Ureter (tissue), 1 donor: ENCODE measurements around the gene NCKAP5. TPM values are rescaled to one million over a fixed set of nuclear protein-coding genes. Genes with fewer than 3 reads are reported as not detected.

ENCODE experiments used
- DNase-seq: peaks from one replicate; pipeline ENCODE4 v3.0.0-alpha.2; 2020; ENCODE audit warnings: low spot score
- total RNA-seq: library from RNA; stranded (reverse); gene quantifications from one replicate; pipeline ENCODE4 v1.2.4, GENCODE V29; 2023
- donor health status: DM: yes; HTN: yes; CAD: no.

Gene NCKAP5
- total RNA-seq, 1 donor from 2014 or later: 7.3 TPM

DNA sequence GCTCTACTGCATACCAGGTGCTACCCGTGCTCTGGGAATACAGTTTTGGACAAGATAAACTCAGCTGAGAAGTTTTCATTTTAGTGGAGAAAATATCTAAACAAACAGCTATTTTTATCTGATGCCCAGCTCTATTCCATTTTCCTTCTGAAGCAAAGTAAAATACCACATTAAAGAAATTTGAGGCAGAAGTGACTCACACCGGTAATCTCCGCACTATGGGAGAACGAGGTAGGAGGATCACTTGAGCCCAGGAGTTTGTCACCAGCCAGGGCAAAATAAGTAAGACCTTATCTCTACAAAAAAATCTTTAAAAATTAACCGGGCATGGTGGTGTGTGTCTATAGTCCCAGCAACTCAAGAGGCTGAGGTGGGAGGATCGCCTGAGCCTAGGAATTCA is 482.1 kb downstream of the NCKAP5 start:
- DNase-seq: no peak

DNA sequence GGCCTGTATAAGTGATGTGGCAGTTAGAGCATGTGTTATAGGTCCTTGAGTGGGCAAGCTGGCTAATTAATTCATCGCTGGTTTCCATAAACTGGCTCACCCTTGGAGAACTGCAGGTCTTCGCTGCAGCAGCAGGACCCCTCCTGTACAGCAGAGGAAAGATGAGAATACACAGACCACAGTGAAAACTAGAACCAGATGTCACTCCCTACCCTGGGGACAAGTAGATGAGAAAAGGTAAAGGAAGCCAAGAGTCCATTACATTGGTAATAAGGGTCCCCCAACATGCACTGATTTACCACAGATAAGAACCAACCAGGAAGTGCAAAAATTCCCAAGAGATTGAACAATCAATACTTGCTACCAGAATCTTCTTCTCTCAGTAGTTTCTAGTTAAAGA is 482.6 kb downstream of the NCKAP5 start:
- DNase-seq: no peak

DNA sequence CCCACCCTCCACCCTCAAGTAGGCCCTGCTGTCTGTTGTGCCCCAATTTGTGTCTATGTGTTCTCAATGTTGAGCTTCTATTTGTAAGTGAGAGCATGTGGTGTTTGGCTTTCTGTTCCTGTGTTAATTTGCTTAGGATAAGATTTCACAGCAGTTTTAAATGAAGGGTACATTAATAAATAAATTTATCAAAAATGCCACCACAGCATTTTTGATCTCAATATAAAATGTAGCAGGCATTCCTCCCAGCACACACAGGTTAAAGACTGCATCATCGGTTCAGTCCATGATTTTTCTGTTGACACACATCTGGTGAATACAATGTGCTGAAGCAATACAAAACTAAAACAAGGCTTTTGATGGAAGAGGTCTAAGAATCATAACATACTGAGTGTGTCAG is 486.2 kb downstream of the NCKAP5 start:
- DNase-seq: no peak

DNA sequence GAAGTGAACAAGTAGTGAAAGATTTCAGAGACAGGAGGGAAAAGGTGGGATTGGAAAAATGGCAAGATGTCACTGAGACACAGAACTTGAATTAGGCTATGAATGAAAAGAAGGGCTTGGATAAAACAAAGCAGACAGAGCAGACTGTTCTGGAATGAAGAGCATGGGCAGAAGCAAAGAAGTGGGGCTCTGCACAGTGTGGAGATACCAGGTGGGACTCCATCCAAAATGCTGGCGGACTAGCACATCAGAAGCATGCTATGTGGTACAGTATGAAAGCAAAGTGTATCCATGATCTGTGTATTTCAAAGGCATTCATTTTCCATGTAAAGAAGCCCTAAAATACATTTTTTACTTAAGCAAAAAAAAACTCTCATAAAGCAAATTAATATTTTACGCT is 487.4 kb downstream of the NCKAP5 start:
- no peak for DNase-seq

DNA sequence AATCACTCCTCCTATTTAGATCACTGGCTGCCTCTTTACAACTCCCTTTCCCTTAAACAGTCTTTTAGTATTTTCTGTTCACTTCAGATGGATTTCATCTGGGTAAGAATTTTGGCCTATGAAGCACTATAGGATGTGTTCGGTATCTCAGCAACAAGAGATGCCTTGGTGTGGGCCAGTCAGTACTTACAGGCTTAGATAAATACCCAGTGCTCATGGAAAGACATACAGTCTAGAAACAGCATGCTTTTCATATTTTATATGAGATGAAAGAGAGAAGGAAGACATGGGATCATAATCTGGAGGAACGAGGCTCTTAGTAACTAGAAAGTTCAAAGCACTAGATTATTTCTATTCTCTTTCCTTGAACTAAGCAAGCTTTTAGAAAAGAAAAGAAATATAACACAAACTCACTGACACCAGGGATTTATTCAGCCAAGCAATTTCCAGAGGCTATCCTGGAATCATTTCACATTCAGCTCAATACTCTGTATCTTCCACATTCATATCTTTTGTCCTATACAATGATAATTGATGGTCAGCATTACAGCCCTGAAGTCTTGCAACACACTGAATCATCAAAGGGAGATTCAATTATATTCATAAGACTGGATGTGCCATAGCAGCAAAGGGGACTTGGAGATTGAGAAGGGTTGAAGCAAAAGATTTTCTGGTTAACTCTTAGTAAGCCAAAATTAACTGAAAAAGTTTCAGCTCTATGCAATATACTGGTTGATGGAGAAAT is 489.4 kb downstream of the NCKAP5 start:
- no peak for DNase-seq

DNA sequence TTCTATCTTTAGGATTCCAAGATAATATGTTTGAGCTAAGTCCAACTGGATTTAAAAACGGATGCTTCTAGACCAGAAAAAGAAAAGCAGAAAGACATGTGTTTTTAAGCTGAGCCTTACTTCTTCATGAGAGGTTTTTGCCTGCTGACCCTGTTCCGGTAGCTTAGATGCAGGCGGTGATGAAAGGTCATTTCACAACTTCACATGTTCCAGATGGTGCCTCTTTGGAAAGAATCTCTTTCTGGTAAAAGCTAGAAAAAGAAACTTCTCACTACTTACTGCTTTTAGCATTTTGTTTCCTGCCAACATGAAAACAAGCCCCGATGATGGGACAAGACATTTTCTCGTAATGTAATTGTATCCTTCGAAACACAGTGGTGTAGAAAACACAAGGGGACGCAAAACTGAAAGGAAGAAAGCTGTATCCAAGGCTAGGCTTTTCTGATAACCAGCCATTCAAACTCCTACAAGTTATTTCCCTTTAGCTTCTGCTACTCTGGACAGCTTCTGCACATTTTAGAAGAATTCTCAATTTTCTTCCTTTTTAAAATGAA is 490.9 kb downstream of the NCKAP5 start:
- DNase-seq: no peak

DNA sequence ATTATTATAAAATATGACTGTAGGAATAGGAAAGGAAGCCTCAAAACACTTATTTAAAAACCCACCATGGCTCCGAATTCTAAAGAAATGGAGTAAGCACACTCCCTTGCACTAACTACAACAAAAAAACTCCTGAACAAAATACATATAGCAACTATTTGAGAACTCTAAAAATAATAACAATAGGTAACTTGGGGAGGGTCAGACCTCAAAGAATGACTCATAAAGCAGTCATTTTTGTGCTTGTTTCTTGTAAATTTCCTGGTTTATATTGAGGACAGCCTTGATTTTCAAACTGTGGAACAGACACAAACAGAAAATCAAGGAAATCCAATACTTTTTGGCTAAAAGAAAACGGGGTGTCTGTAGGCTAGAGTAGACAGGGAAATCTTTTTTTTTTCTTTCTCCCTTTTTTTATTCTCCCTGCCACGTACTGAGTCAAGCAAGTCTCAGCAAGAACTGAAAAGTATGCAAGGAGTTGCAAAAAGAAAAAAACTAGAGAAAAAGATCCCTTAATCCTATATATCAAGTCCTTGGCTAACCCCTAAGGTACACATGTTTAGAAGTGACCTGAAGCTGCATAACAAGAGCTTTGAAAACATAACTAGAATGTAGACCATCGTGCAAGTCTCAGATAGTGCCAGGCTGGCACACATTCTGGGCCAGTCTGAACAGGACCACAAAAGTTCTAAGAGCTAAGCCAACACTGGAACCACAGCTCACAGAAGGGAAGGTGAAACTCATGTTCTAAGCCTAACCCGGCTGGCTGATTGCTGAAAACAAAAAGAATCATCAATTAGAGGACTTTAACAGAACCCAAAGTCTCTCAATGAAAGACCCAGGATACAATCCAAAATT is 495.2 kb downstream of the NCKAP5 start:
- DNase-seq: no peak

DNA sequence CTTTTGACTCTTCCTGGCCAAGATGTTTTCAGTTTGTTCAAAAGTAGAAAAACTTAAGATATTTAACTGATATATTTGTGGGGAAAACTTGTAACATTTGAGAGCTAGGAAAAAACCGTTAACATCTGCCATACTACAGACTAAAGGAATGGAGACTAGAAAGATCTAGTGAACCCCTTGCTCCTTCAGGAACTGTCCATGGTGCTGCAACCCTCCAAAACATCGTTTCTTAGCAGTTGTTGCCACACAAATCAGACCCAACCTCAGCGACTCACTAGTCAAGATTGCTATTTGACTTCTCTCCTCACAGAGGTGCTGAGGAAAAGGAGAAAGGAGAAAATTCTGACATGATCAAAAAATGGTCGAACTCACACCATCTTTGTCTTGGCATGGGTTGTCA is 504.5 kb downstream of the NCKAP5 start:
- no peak for DNase-seq

DNA sequence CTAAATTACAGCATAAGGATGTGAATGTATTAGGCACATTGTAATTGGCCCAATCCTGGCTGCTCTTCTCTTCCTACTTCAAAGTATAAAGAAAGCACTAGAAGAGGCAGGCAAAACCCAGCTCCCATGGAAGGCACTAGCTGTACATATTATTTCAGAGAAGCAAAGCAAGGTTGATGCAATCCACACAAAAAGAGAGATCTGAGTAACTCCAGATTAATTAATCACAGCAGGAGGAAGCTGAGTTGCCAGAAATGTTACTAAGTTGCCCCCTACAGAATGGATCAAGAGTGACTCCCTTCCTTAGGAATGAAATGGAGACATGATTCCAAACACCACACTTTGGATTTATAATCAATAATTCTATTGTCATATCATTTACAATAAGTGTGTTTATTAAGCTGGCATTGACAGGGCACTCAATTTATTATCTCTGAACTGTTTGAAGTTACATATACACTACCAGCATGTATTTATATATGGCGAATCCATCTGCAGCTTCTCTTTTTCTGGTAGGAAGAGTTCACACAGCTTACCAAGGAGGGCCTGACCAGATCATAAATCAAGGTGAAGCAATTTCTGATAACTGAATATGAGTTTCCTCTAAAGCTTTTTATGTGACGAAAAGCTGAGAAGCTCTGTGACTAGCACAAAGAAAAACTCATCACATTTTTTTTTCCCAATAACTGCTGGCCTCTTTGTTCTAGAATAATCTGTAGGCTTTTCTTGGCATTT is 505.2 kb downstream of the NCKAP5 start:
- DNase-seq: no peak

DNA sequence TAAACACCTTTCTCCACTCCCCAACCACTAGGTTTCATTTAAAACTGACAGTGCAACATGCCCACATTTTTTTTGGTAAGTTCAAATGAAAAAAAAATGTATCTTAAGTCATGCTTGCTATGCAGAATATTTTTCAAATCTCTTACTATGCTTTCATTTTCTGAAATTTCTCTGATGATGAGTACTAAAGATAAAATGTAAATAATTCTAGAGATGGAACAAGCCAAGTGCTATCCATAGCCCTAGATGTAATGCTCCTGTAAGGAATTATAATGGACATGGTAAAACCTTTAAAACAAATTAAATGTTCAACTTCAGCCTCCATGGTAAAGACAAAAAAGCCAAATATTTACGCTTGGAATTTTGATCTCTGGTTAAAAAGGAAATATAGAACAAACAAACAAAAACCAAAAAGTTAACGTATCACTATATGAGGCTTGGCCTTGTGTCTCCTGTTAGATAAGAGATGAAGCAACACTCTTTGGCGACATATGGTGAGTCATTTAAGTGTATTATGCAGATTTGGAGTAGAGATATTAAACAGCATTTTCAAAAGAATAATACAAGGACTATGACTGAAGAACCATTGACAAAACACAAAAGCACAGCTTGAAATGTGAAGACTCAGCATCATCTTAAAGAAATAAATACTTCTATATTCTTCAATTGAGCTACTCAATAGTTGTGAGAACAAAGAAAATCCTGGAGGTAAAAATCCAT is 506.2 kb downstream of the NCKAP5 start:
- no peak for DNase-seq

DNA sequence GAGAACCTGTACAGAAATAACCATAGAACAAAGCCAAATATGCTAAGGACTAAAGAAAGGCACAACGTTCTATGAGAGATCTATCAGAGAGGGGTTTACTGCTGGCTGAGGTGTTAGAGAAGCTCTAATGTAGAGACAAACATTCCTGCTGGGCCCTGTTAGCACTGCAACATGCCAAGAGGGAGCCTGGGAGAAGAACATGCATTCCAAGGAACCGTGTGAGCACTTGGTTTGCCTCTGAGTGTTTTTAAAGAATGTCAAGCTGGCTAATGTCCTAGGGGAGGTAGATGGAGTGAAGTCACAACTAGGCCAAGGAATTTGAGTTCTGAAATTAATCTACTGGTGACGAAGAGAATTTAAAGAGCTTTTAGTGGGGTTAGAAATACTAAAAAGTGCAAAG is 514.0 kb downstream of the NCKAP5 start:
- DNase-seq: no peak

DNA sequence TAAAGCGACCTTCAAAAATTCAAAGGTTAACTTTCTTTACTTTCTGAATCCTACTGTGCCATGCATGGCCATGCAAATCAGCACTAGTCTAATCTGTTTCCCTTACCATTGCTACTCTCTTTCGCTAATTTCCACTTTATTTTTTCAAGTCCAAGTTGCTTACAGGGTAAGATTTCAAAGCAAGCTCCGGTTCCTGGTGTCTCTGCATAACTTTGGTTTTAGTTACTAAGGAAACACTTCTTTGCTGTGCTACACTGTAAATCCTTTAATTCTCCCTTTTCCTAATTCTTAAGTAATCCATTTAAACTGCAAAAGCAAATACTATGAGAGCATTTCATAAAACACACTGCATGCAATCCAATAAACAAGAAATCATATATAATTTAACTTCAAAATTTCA is 514.7 kb downstream of the NCKAP5 start:
- no peak for DNase-seq

DNA sequence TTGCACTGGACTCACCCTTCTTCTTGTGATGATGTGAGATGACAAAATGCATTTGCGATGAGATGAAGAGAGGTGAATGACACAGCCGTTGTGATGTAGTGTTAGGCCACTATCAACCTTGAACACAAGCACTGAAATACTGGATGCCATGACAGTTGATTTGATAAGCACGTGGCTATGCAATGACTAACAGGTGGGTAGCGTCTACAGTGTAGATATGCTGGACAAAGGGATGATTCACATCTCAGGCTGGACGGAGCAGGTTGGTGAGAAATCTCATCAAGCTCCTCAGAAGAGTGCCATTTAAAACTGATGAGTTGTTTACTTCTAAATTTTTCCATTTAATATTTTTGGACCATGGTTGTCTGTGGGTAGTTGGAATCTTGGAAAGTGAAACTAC is 522.5 kb downstream of the NCKAP5 start:
- DNase-seq: no peak

DNA sequence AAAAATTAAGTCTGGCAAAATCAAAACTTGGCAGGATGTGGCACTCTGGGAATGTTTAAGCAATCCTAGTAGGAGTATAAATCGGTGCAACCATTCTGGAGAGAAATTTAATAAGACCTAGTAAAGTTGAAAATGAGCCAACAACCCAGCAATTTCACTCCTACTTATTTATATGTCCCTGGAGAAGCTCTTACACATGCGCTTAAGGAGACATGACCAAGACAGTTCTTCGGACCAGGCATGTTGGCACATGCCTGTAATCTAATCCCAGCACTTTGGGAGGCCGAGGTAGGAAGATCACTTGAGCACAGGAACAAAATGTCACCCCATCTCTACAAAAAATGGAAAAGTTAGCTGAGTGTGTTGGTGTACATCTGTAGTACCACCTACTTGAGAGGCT is 523.7 kb downstream of the NCKAP5 start:
- no peak for DNase-seq

DNA sequence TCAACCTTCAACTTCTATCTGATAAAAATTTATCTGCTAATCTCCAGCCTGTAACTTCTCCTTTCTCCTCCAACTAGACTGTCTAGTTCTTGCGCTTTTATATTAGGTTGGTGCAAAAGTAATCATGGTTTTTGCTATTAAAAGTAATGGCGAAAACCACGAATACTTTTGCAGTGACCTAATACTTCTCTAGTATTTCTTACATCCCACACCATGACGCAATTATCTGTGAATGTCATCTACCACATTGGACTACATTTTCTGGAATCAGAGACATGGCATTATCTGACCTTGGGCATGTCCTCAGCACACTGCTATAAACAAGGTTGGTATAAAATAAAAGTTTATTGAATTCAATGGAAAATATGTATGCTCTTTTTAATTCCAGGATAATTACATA is 528.1 kb downstream of the NCKAP5 start:
- no peak for DNase-seq

DNA sequence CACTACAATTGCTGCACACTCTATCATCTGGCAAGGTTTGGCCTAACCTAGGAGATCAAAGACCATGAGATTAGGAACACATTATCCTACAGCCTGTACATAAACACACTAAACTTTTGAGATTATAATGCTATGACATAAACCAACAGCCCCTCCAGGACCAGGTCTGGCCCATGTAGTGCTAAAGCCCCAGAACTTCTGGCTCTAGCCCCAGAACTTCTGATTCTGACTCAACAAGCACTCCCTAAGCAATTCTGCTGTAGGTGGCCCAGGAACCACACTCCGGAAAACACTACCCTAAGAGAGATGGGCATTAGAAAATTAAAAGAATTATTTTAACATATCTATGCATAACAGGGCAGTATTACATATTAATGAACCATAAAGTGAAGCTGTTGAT is 528.7 kb downstream of the NCKAP5 start:
- DNase-seq: no peak

DNA sequence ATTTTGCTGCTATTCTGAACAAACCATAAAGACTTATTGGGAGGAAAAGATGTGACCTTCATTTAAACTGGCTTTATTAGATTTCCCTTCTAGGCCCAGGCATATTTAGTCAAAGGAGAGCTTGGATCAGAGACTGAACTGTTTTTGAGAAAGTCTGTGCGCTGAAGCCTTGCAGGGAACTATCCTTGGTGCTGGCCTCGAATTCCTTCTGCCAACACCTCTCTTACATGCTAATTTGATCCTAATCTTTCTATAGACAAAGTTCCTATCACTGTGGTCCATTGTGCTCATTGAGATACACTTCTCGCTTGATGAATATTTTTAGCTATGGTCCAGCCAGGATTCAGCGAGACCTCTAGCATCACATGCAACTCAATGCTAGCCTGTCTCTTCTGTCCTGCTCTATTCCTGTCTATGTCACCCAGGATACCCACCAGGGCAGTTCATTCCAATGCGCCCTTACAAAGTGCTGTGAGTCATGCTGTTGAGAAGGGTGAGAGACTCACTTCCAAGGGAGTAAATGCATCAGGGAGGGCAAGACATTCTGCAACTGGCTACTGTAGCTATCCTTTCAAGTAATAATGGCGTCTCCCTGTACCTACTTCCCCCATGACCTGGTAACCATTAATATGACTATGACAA is 541.6 kb downstream of the NCKAP5 start:
- DNase-seq: no peak

DNA sequence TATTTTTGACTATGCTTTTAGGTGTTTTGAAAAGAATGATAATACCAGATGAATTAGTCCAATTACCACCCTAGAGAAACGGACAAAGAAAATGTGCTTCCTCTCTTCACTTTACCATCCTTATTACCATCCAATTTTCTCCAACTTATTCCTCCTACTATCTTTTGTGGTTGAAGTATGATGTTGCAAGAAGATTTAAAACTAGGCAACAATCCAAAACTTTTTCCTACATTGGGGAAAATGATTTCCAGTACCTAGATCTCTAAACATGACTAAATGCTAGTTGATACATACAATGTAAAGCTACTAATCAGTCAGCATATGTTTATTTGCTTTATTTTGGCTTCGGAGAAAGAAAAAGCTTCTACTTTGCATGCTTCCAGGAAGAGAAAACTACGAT is 543.3 kb downstream of the NCKAP5 start:
- DNase-seq: no peak

DNA sequence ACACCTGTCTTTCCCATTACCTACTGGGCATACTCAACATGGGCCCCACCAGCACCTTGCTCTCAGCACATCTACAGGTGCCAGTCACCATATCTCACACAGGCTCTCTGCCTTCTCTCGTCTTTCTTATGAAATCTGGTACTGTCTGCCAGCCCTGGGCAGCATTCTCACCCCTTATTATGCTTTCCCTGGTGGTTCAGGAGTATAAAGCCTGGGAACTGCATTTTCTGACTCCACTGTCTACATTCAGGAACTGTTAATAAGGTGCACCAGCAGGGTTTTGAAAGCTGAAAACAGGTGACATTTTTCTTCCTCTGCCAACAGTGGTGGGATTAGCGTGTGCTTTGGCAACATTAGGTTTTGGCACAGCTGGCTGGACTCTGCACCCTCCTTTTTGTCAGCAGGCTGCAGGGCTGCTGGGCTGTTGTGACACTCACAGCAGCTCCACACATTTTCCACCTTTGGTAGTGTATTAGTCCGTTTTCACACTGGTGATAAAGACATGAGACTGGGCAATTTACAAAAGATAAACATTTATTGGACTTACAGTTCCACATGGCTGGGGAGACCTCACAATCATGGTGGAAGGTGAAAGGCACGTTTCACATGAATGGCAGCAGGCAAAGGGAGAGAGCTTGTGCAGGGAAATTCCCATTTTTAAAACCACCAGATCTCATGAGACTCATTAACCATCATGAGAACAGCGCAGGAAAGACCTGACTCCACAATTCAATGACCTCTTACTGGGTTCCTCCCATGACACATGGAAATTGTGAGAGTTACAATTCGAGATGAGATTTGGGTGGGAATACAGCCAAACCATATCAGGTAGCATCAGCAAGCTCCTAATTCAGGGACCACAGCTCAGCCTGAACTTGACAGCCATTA is 555.2 kb downstream of the NCKAP5 start:
- DNase-seq: no peak

DNA sequence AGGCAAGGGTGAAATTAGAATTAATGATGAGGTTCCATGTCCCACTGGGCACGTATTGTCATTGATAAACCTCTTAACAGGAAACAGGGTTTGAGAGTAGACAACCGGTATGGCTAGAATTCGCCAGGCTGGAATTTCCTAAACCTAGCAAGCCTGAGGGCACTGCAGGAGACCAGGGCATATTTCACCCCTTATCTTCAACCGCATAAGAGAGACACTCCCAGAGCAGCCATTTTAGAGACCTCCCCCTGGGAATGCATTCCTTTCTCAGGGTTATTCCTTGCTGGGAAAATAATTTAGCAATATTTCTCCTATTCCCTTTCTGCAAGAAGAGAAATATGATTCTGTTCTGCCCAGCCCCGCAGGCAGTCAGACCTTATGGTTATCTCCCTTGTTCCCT is 563.6 kb downstream of the NCKAP5 start:
- no peak for DNase-seq
